ENCODE measurements around the gene CRYBA1.
"Not testable (repeated sequence)": the region's sequence is repeated elsewhere in the genome, so short reads cannot be mapped to it uniquely, and the experiment has no call there.

Gene CRYBA1

GRCh38 chr17:29237476-29238132, 9.1 kb upstream of the CRYBA1 start:
- DNase-seq (ENCODE audit: low read depth in 4 of 4, low spot score in 1 of 4) = no peak

GRCh38 chr17:29238133-29238850, 8.4 kb upstream of the CRYBA1 start:
- no peak for DNase-seq (ENCODE audit: low read depth in 4 of 4, low spot score in 1 of 4)

GRCh38 chr17:29240477-29240876, 6.2 kb upstream of the CRYBA1 start:
- no peak for DNase-seq (ENCODE audit: low read depth in 4 of 4, low spot score in 1 of 4)

DNA sequence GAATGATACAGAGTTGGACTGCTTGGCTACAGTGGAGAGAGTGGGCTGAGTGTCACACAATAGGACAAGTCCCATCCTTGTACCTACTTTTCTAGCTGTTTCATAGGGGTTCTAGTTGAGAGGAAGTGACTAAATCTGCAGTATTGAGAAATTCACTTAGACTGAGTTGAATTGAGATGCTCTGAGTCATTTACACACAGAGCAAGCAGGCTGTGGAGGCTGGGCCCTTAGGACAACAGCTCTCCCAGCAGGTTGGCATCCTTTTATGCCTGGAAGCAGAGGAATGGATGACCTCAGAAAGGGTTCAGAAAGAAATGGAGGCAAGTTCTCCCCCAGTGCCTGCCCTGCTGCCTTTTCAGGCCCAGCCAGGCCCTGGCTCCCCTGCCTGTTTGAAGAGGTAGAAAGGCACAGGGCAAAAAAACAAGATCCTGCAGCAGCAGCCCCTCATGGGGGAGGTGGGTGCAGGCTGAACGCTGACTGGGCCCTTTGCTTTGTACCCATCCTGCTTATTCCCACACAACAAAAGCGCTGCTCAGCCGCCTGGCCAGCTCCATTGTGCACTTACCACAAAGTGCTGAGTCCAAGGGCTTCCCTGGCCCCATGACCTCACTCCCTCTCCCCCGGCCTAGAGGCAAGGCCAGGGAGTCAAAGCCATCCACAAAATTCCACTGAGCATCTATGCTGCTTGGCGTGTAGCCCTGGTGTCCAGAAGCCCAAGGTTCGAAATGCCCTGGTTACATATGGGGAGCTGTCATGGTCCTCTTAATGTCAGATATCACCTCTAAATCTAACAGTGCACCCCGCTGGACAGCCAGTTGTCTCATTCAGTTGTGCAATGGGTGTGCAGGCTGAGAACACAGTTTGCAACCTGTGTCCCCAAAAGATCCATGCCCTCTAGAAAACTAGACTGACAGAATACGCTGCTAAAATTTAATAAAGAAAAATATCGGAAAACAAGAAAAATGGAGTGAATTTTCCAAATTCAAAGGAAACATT, 5.4 kb upstream of the CRYBA1 start:
- no peak for DNase-seq (ENCODE audit: low read depth in 4 of 4, low spot score in 1 of 4)

DNA sequence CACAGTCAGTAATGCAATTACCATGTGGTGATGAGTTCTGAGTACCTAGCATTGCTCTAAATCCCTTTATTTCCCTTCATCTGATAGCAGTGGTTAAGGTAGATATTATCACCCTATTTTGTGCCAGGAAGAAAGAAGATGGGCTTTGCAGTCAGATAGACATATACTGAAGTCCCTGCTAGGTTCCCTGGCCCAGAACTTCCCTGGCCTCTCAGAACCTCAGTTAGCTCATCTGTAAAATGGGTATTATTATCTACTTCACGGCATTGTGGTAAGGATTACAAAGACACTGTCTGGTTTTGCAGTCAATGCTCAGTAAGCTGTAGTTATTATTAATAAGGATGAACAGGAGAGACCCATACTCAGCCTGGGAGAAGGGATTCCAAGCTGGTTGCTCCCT, 4.6 kb upstream of the CRYBA1 start:
- no peak for DNase-seq (ENCODE audit: low read depth in 4 of 4, low spot score in 1 of 4)

DNA sequence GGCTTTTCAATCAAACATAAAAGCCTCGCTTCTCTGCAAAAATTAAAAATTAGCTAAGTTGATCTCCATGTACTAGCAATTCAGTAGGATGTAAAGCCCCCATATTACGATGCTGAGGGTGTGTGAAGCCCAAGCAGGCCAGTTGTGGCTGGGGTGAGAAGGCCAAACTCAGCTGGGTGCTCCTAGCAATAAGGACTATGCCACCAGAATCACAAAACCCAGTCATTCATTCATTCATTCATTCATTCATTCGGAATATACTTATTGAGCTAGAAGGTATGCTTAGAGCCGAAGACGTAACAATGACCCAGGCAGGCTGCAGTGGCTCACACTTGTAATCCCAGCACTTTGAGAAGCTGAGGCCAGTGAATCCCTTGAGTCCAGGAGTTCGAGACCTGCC, 3.9 kb upstream of the CRYBA1 start:
- DNase-seq (ENCODE audit: low read depth in 4 of 4, low spot score in 1 of 4) = no peak

- no peak for DNase-seq (ENCODE audit: low read depth in 4 of 4, low spot score in 1 of 4)
Measured at GRCh38 chr17:29243792-29244191, 2.9 kb upstream of the CRYBA1 start.

DNA sequence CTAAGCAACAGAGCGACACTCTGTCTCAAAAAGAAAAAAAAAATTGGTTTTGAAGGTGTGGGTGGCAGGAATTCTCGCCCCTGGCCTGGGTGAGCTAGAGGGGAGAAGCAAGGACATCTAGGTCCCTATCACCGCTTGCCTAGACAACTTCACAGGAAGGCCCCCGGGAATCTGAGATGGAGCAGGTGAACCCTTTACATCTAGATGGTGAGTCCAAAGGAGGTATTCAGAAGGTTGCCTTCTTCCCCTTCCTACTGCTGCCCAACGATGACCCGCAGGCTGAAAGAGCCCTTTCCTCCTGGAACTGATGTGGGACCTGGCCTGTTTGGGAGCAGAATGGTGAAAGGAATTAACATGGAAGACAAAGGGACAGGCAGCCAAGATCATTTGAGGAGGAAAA, 1.3 kb upstream of the CRYBA1 start:
- DNase-seq (ENCODE audit: low read depth in 4 of 4, low spot score in 1 of 4) = no peak

DNA sequence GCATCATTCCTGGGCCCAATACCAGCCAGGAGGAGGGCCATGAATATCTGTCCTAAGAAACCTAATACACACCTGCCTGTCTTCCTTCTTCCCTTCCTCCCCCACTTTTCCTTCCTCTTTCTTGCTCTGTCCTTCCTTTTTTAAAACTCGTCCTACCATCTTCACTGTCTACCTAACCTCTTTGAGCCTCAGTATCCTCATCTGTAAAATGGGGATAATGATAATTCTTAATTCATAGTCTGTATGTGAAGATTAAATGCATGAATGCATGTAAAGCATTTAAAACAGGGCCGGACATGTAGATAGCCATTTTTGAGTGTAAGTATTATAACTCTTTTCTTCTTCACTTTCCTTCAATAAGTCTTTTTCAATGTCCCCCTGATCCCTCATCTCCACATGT, 560 bp downstream of the CRYBA1 start:
- no peak for DNase-seq (ENCODE audit: low read depth in 4 of 4, low spot score in 1 of 4)

DNA sequence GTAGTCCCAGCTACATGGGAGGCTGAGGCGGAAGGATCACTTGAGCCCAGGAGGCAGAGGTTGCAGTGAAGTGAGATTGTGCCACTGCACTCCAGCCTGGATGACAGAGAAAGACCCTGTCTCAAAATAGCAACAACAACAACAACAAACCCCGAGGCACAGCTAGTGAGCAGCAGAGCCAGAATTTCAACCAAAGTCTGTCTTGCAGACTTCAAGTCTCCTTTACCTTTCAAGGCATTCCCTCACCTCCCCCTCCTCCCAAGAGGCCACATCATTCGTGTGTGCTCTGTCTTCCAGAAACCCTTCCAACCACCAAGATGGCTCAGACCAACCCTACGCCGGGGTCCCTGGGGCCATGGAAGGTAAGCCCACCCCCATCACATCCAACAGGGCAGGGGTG, 2.2 kb downstream of the CRYBA1 start:
- no peak for DNase-seq (ENCODE audit: low read depth in 4 of 4, low spot score in 1 of 4)

DNA sequence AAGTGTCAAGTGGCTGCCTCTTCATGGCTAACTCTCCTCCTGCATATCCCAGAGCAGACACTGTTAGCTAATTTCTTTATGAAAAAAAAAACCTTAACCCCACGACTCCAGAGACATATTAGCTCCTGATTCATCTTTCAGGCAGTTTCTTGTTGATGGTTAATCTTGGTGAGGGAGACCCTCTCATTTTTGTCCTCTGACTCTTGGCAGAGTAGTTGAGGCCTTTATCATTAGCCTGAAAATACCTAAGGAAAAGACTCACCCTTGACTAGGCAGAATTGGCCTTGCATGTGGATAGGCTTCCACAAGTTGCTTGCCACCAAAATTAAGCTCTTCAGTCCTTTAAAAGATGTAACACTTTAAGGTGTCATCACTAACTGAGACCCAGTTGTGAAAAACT, 4.0 kb downstream of the CRYBA1 start:
- DNase-seq (ENCODE audit: low read depth in 4 of 4, low spot score in 1 of 4) = no peak

GRCh38 chr17:29251184-29251583, 4.5 kb downstream of the CRYBA1 start:
- no peak for DNase-seq (ENCODE audit: low read depth in 4 of 4, low spot score in 1 of 4)

- DNase-seq (ENCODE audit: low read depth in 4 of 4, low spot score in 1 of 4) = no peak
Measured at GRCh38 chr17:29252101-29252791, 5.6 kb downstream of the CRYBA1 start.

DNA sequence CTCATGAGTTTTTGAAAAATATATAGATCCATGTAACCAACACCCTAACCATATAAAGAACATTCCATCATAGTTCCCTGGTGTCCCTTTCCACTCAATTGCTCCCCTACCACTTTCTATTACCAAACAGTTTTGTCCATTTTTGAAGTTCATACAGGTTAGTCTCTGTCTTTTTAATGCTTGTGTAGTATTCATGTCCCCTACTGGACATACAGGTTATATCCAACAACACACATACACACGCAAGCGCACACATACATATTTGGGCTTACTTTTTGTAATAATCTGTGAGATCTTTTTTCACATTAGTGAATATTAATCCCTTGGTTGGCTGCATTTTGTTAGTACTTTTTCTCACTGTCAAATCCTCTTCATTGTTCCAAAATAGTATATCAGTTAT, 6.4 kb downstream of the CRYBA1 start:
- DNase-seq (ENCODE audit: low read depth in 4 of 4, low spot score in 1 of 4) = no peak

- DNase-seq (ENCODE audit: low read depth in 4 of 4, low spot score in 1 of 4) = no peak
Measured at GRCh38 chr17:29255926-29256522, 9.4 kb downstream of the CRYBA1 start.

DNA sequence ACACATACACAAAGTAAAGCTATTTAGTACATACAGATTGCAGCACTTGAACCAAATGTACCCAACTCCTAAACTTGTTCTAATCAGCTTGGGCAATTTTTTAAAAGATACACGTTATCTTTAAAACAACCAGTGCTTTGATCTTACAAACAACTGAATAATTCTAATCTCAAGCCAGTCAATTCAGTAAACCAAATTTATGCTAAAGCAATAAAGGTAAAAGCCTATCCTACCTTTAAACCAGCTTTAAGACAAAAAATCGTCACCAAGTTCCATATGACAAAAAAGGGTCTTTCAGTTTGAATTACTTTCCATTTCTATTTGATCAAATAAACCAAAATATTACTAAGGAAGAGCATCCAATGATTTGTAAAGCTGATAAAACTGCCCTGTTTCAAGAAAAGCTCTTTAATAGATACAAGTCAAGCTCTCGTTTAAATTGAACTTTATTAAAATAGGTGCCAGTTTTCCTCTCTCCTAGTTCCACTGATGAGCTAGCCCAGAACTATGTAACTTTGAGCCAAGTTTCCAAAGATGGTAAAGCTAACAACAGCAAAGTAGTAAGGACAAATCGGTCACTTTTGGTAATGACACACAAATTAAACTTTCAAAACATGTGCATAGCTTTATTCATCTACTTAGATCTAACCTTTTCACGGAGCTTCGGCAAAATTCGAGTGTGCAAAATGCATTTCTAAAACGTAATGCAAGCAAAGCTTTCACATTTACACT, 10.2 kb downstream of the CRYBA1 start:
- DNase-seq (ENCODE audit: low read depth in 4 of 4, low spot score in 1 of 4) = no peak

DNA sequence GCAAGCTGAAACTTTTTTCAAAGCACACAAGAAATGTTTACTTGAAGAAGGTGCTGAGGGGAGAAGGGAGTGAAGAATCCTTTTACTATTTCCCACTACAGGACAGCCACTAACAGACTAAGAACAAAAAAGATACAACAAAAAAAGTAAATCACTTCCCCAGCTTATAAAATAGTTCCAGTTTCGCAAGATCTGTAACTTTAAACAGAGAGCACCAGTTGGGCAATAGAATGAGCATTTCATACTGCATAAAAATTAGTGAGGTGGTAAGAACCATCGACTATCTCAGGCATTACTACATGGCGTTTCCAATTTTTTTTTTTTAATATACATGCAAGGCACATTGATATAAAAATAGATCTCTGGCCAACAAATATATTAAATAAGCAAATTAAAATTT, 11.1 kb downstream of the CRYBA1 start:
- no peak for DNase-seq (ENCODE audit: low read depth in 4 of 4, low spot score in 1 of 4)

- DNase-seq (ENCODE audit: low read depth in 4 of 4, low spot score in 1 of 4) = no peak
Measured at GRCh38 chr17:29263916-29264315, 17.3 kb downstream of the CRYBA1 start.

- DNase-seq (ENCODE audit: low read depth in 4 of 4, low spot score in 1 of 4) = not testable (repeated sequence)
Measured at GRCh38 chr17:29271980-29272379, 25.3 kb downstream of the CRYBA1 start.

- no peak for DNase-seq (ENCODE audit: low read depth in 4 of 4, low spot score in 1 of 4)
Measured at GRCh38 chr17:29273924-29274323, 27.3 kb downstream of the CRYBA1 start.
